OCI-LY1 (cell line): ENCODE results near the gene PLEKHJ1.

ENCODE experiments used
- H2AFZ ChIP-seq: fragments of 200-600 bp; sonication (generic), shearing (Covaris generic); 2 replicates; pipeline ENCODE4 v1.6.0; 2014; ENCODE audit warnings: antibody characterized with exemption, mild to moderate bottlenecking, low read length
- H3F3A ChIP-seq: fragments of 200-600 bp; sonication (generic), shearing (Covaris generic); 2 replicates; pipeline ENCODE4 v1.6.0; 2014; ENCODE audit warnings: mild to moderate bottlenecking, antibody characterized with exemption, low read length, moderate library complexity; ENCODE audit not compliant: insufficient read depth
- H3K27ac ChIP-seq: fragments of 200-600 bp; sonication (generic); 2 replicates; pipeline ENCODE4 v1.5.1; 2014; ENCODE audit warnings: low read length, mixed run types, mild to moderate bottlenecking, low read depth; ENCODE audit not compliant: poor library complexity, severe bottlenecking
- H3K27me3 ChIP-seq: fragments of 200-600 bp; sonication (generic); 2 replicates; pipeline ENCODE4 v1.6.0; 2014; ENCODE audit warnings: antibody characterized with exemption, mild to moderate bottlenecking, low read length, moderate library complexity; ENCODE audit not compliant: insufficient read depth
- H3K36me3 ChIP-seq: fragments of 200-600 bp; sonication (generic); 2 replicates; pipeline ENCODE4 v1.6.1; 2014; ENCODE audit warnings: mild to moderate bottlenecking, antibody characterized with exemption, low read length, moderate library complexity, mixed read lengths; ENCODE audit not compliant: insufficient read depth
- H3K4me1 ChIP-seq: fragments of 200-600 bp; sonication (generic); 2 replicates; pipeline ENCODE4 v1.5.1; 2014; ENCODE audit warnings: mild to moderate bottlenecking, low read length, moderate library complexity; ENCODE audit not compliant: insufficient read depth, severe bottlenecking
- H3K4me2 ChIP-seq: fragments of 200-600 bp; sonication (generic), shearing (Covaris generic); 2 replicates; pipeline ENCODE4 v1.6.1; 2014; ENCODE audit warnings: low read length
- H3K4me3 ChIP-seq: fragments of 200-600 bp; sonication (generic); 2 replicates; pipeline ENCODE4 v1.5.1; 2014; ENCODE audit warnings: low read length, low read depth, mild to moderate bottlenecking, mixed read lengths; ENCODE audit not compliant: poor library complexity, severe bottlenecking
- H3K79me2 ChIP-seq: fragments of 200-600 bp; shearing (Covaris generic); 2 replicates; pipeline ENCODE4 v1.6.1; 2016; ENCODE audit warnings: mixed run types, low read length, mixed read lengths; ENCODE audit not compliant: insufficient read depth
- H3K9ac ChIP-seq: fragments of 200-600 bp; sonication (generic), shearing (Covaris generic); 2 replicates; pipeline ENCODE4 v1.6.1; 2014; ENCODE audit warnings: mild to moderate bottlenecking, low read length, mixed read lengths
- H3K9me2 ChIP-seq: fragments of 200-600 bp; sonication (generic), shearing (Covaris generic); 2 replicates; pipeline ENCODE4 v1.6.1; 2014; ENCODE audit warnings: low read depth, mild to moderate bottlenecking, low read length, mixed read lengths
- H3K9me3 ChIP-seq: fragments of 200-600 bp; shearing (Covaris generic); 2 replicates; pipeline ENCODE4 v1.6.1; 2014; ENCODE audit warnings: low read length, mixed read lengths
- H4K20me1 ChIP-seq: fragments of 200-600 bp; sonication (generic), shearing (Covaris generic); 2 replicates; pipeline ENCODE4 v1.6.0; 2016; ENCODE audit warnings: mild to moderate bottlenecking, low read length; ENCODE audit not compliant: insufficient read depth
- CTCF ChIP-seq: fragments of 200-600 bp; sonication (generic), shearing (Covaris generic); IDR thresholded peaks from 2 replicates; pipeline ENCODE4 v1.5.1; 2017; ENCODE audit warnings: mild to moderate bottlenecking, antibody characterized with exemption, low read length, moderate library complexity, mixed read lengths
- EZH2 ChIP-seq: fragments of 200-600 bp; sonication (generic), shearing (Covaris generic); IDR thresholded peaks from 2 replicates; pipeline ENCODE4 v1.8.0; 2017; ENCODE audit warnings: borderline replicate concordance, mixed run types, mild to moderate bottlenecking, antibody characterized with exemption, low read length, moderate library complexity, mixed read lengths

PLEKHJ1 gene

DNA sequence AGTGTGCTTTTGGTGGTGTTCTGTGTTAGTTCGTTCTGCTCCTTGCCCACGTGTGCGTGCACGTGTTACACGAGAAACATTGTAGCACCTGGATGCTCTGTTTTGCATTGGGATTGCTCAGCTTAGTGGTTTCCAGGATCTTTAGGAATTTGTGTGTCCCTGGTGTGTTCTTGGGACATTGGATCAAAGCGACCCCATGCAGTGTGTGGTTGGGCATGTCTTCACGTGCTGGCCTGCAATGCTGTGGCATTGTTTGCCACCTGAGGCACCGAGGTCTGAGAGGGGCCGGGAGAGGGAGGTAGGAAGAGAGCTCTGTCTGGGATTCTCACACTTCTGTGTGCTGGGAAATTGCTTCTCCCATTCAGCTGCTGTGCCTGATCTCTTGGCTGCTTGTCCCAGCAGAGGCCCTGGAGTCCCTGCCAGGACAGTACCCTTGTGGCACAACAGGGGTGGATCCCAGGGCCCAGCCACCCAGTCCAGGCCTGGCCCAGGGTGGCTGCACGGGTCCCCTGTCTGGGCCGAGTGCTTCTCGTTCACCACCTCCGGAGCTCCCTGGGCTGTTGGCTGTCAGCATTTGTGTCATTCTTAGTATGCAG is 11.3 kb downstream of the PLEKHJ1 start:
- Histone ChIP-seq H3K9ac (no peak overlapping the region), H3K4me3 (no peak overlapping the region), H3K79me2 (no peaks in the 10 kb centered on the region), H3K27ac (peak overlapping the region; percentile 64), H3K36me3 (peaks cover 40% of the 10 kb centered on the region), H3K9me2 (no peaks in the 10 kb centered on the region), H3K4me1 (peaks cover 77% of the 10 kb centered on the region), H3F3A (no peaks in the 10 kb centered on the region), H3K9me3 (no peaks in the 10 kb centered on the region), H3K4me2 (no peak overlapping the region), H3K27me3 (no peaks in the 10 kb centered on the region), H2AFZ (no peak overlapping the region), H4K20me1 (no peaks in the 10 kb centered on the region)
- TF ChIP-seq CTCF = no peak

- no peaks in the 10 kb centered on the region for H3K9me2 ChIP-seq
- peaks cover 77% of the 10 kb centered on the region for H3K4me1 ChIP-seq
- no peak overlapping the region for H3K4me3 ChIP-seq
- no peaks in the 10 kb centered on the region for H3F3A ChIP-seq
- no peaks in the 10 kb centered on the region for H3K79me2 ChIP-seq
- no peaks in the 10 kb centered on the region for H3K27me3 ChIP-seq
- no peaks in the 10 kb centered on the region for H3K9me3 ChIP-seq
- H4K20me1 ChIP-seq = no peaks in the 10 kb centered on the region
- H3K9ac ChIP-seq = no peak overlapping the region
- peak overlapping the region; percentile 64 for H3K27ac ChIP-seq
- no peak overlapping the region for H2AFZ ChIP-seq
- H3K4me2 ChIP-seq = no peak overlapping the region; the same call in 1 of the 2 replicates
- no peak for TF ChIP-seq CTCF
- no peak for TF ChIP-seq EZH2
- peaks cover 40% of the 10 kb centered on the region for H3K36me3 ChIP-seq
These were observed 12.2 kb downstream of the PLEKHJ1 start for GRCh38 chr19:2223959-2224358.

GRCh38 chr19:2223391-2223790 is 12.7 kb downstream of the PLEKHJ1 start:
- TF ChIP-seq CTCF (no peak), EZH2 (no peak)
- Histone ChIP-seq H3K4me1 (peaks cover 72% of the 10 kb centered on the region), H3K4me2 (no peak overlapping the region)

More at GRCh38 chr19:2223391-2223790, 12.7 kb downstream of the PLEKHJ1 start:
- peaks cover 37% of the 10 kb centered on the region for H3K36me3 ChIP-seq
- no peaks in the 10 kb centered on the region for H3F3A ChIP-seq
- no peak overlapping the region for H3K9ac ChIP-seq
- no peaks in the 10 kb centered on the region for H4K20me1 ChIP-seq
- no peaks in the 10 kb centered on the region for H3K9me2 ChIP-seq
- no peaks in the 10 kb centered on the region for H3K9me3 ChIP-seq
- H3K27ac ChIP-seq = peak overlapping the region; percentile 64
- H3K27me3 ChIP-seq = no peaks in the 10 kb centered on the region
- H3K79me2 ChIP-seq = no peaks in the 10 kb centered on the region
- H3K4me3 ChIP-seq = no peak overlapping the region
- no peak overlapping the region for H2AFZ ChIP-seq
